HG02885 (cell line): ENCODE data around the gene KTN1.

Experiments
- ATAC-seq: cut with Tn5 transposase; IDR thresholded peaks from one replicate; pipeline ENCODE4 v1.9.1; 2021; ENCODE audit warnings: mild to moderate bottlenecking; ENCODE audit not compliant: unreplicated experiment, poor library complexity

KTN1 gene

GRCh38 chr14:55661029-55661428, 81.0 kb downstream of the KTN1 start:
- no peak for ATAC-seq

- ATAC-seq = no peak
Observed at GRCh38 chr14:55662752-55663151, 82.7 kb downstream of the KTN1 start.

DNA sequence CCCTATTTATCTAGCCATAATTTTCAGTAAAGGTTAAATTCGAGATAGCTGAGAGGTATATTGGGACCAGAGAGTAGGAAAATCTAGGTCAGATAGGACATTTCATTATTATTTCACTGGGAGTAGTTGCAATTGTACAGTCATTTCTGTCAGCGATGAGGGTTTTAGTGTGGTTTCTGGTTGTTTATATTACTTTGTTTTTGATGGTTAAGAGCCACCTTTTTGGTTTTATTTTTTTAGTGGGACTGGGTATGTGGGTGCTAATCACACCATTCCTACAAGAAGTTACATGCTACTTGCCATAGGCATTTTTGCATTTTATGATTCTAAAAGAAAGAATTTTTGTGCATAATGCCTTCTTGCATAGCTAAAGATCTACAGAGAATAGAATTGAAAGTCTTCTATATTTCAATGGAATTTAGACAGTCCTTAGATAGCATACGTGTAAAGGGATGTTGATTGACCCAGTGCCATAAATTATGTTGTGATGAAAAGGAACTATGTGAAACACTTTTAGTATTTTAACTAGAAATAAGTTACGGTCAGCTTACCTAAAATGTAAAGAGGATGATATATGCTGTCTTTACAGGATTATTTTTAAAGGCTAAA, 85.2 kb downstream of the KTN1 start:
- ATAC-seq = peak; percentile 60

- ATAC-seq = no peak
Observed at GRCh38 chr14:55667801-55668200, 87.8 kb downstream of the KTN1 start.

DNA sequence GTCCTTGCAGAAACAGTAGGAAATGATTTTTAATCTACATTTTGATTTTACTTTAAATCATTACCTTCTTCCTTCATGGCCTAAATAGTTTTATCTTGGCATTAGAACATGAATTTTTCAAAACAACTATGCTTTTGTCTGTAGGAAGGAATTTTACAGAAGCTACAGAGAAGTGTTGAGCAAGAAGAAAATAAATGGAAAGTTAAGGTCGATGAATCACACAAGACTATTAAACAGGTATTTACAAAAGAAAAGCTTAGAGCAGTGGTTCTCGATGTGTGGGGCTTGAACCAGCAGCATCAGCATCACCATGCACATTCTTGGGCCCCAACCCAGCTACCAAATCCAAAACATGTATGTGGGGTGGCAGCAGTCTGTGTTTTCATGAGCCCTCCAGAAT, 91.6 kb downstream of the KTN1 start:
- ATAC-seq = no peak

GRCh38 chr14:55673048-55673447, 93.0 kb downstream of the KTN1 start:
- no peak for ATAC-seq

DNA sequence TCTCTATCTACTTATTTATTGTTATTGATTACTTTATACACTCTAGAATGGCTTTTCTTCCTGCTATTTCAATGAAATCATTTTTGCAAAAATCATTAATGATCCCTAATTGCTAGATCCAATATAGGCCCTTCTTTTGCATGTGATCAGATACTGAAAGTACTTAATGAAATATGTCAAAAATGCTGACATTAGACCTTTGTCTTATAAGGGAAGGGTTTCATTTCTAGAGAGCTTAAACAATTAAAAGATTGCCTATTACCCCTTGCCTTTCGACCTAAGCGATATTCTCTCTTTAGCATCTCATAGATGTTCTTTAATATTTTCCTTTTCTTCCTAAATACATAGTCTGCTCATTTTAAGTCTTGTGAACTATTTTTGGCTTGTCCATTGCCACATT, 101.1 kb downstream of the KTN1 start:
- no peak for ATAC-seq

- no peak for ATAC-seq
Observed at GRCh38 chr14:55684956-55685584, 105.1 kb downstream of the KTN1 start.

DNA sequence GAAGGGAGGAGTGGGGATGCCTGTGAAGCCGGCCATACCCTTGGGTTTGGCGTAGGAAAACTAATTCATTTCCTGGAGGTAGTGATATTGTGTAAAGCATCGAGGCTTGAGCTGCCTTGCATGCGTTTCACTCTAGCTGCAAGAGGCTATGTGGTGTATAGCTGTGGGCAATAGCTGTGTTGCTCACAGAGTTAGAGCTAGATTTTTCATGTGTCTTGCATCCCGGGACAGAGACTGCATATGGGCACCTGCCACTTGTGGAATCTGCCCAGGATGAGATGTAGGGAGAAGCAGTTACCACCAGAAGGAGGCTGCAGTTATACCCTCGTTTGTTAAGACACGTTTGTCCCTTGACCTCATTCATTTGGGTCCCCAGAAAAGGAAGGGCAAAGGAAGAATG, 106.7 kb downstream of the KTN1 start:
- ATAC-seq = no peak

- no peak for ATAC-seq
Observed at GRCh38 chr14:55688566-55688965, 108.6 kb downstream of the KTN1 start.

DNA sequence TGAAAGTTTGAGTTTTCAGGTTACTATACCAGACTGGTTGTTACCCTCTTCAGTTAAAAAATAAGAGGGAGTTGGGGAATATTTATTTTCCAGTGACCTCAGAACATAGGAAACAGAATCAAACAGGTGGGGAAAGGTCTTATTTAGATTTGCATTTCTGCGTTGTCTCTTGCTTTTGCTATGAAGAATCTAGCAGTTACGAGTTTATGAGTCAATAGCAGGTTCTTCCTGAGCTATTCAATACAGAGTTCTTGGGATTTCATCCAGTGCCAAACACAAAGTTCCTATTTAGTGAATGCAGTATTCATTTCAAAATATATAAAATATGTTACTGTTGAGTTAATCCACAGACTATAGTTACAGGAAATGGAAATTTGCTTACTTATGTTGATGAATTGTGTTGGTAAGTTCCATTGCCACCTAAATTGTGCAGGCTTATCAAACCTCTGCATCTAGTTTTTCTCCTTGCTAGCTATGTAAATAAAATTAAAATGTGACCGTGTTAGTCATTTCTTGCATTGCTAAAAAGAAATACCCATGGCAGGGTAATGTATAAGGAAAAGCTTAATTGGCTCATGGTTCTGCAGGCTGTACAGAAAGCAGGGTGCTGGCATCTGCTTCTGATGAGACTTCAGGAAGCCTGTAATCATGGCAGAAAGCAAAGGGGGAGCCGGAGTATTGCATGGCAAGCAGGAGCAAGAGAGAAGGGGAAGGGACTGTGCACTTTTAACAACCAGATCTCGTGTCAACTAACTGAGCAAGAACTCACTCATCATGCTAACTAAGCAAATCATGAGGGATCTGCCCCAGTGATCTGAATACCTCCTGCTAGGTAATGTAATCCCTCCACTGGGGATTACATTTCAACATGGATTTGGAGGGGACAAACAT, 110.2 kb downstream of the KTN1 start:
- ATAC-seq = no peak

- ATAC-seq = no peak
Observed at GRCh38 chr14:55691659-55692058, 111.7 kb downstream of the KTN1 start.

DNA sequence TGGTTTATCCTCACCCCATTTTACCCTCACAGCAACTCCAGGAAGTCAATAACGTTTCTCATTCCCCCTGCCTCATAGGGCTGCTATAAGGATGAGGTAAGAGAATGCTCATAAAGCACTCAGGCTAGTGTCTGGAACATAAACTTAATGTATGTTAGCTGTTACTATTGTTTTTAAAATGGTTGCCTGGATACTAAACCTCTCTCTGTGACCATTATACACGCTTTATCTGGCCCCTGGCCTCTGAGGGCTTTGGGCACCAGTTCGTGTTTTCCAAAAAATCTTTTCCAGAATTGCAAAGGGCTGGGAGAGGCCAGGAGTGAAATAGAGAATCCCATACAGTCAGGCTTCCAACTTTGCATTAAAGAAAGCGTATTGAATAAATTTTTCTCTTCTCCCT, 113.9 kb downstream of the KTN1 start:
- no peak for ATAC-seq

- ATAC-seq = no peak
Observed at GRCh38 chr14:55697414-55697861, 117.4 kb downstream of the KTN1 start.

DNA sequence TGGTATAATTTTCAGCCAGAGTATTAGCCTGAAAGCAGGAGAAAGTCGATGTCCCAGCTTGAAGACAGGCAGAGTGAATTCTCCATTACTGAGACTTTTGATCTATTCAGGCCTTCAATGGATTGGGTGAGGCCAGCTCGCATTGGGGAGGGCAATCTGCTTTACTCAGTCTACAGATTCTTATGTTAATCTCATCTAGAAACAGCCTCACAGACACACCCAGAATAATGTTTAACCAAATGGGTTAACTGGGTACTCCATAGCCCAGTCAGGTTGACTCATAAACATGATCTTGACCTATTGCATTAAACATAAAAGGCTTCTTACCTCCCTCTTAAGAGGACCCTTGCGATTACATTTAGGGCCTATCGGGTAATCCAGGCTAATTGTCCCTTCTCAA, 118.0 kb downstream of the KTN1 start:
- ATAC-seq = no peak

DNA sequence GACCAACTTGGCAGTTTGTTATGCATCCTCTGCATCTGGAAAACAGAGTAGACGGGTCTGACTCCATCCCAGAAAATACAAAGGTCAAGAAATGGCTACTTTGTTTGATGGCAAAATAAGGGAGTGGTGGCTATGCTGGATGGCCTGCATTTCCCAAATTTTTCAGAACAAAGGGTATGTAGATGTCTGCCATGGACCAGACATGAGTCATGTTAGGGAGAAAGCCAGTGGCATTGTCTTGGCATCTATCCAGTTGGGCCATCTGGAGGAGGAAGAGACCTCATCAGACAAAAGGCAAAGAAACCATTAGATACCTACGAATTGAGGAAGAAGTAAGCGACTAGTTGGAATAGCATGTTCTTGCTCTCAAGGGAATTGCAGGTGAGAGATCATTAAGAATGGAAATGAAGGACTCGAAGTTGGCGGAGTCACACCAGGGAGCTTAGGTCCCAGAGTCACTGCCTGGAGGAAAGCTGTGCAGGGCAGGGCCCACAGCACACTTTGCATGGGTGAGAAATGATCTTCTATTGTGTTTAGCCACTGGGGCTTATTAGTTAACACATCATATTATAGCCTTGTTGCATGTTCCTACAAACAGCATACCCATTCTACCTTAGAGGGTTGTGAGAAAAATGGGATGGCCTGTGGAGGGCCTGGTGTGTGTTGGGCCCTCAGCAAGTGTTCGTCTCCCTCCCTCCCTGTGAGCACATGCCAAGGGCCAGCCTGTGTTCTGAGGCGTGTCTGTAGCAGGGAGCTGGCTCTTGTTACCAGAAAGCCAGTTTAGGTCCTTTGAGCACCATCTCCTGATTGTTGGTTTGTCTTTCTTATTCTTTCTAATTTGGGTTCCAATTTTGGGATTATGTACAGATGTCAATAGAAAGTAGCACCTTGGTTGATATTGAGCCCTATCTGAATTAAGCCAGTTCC, 119.4 kb downstream of the KTN1 start:
- no peak for ATAC-seq

DNA sequence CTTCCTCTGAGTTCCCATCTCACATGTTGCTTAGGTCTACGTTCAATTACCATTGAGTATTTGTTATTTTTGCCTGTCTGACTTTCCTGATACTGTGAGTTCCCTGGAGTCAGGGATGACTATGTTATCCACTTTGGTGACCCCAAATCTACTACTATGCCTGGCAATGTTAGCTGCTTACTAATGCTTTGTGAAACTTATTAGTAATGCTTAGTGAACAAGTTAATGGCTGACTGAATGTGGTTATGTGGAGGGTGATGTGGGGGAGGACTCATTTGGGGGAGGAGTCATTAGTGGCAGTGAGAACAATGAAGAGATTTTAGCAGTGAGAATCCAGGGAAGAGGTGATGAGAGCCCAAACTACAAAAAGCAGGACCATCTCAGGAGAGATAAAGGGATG, 121.6 kb downstream of the KTN1 start:
- ATAC-seq = peak; percentile 99

DNA sequence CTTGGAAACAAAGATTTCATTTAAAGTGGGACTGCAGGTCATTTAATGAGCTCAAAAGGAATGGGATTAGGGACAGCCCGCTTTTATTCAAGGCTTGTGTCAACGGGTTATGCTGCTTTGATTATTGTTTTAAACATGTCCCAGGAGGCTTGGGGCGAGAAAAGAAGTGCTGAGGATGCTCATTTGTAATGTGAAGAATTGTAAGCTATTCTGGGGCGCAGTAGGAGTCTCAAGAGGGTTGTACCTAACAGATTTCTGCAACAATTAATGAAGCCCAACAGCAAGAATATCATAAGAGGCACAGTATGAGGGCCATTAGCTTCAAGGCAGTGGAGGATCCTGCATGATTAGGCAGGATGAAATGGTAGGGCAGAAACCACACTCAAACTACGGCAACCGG, 122.5 kb downstream of the KTN1 start:
- ATAC-seq = no peak

- ATAC-seq = no peak
Observed at GRCh38 chr14:55704654-55705053, 124.6 kb downstream of the KTN1 start.

DNA sequence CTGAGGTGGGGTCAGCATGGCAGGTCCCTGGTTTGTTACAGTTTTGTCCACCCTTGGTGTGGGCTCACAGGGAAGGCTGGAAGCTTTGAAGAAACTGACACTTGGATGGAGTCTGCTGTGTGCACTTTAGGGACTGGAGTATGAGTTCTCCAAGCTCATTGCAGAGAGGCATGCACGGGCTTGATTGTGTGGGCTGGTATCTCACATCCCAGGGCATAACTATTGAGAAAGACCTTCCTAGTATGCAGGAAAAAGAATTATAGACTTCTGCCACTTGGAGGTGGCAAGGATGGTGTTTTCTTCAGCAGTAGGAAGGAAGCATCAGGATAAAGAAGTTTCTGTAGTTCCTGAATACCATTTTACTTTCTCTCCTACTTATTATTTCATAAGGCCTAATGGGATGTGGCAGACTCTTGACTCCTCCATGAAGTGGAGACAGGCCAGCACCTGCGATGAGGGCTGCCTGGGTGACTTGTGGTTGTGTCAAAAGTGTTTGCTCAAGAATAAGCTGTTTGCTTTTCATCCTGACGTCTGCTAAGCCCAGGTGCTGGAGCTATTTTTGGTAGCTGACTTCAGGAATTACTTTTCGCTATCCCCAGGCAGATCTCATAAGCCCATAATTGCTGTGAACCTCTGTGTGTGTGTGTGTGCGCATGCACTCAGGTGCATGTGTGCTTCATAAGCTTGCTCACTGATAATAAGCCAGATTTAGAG, 125.8 kb downstream of the KTN1 start:
- ATAC-seq = no peak
